ENCODE measurements around the gene P4HTM. TPM values are rescaled to one million over a fixed set of nuclear protein-coding genes. Genes with fewer than 3 reads are reported as not detected.

P4HTM gene
- total RNA-seq, 2 experiments from 2014 or later, result 45.3 to 47.6 TPM

- no peaks in the 10 kb centered on the region for H3K27me3 Mint-ChIP-seq
- ChIA-PET POLR2A (no interaction called here), CTCF (interaction anchor here (0.6 to 4.8 kb wide), 5 partner anchors 9 to 205 kb away, joined by 3 to 31 read pairs (median 3); partner anchors contain the start of gene NDUFAF3)
- H3K4me3 Mint-ChIP-seq, result no peak overlapping the region
- no peak overlapping the region for H3K27ac Mint-ChIP-seq
- no peaks in the 10 kb centered on the region for H3K9me3 Mint-ChIP-seq
- peaks cover 17% of the 10 kb centered on the region for H3K4me1 Mint-ChIP-seq
- peaks cover 39% of the 10 kb centered on the region for H3K36me3 Mint-ChIP-seq (ENCODE audit: low read depth)
- DNase-seq, result no peak
Observed at GRCh38 chr3:49032646-49033304, 42.7 kb downstream of the P4HTM start.

- Mint-ChIP-seq H3K27me3 (no peaks in the 10 kb centered on the region), H3K9me3 (no peaks in the 10 kb centered on the region), H3K27ac (no peak overlapping the region), H3K4me3 (no peak overlapping the region), H3K4me1 (peaks cover 1% of the 10 kb centered on the region), H3K36me3 (ENCODE audit: low read depth) (peaks cover 37% of the 10 kb centered on the region)
- POLR2A ChIA-PET, result no interaction called here
- CTCF ChIA-PET, result interaction anchor here (1.0 to 4.8 kb wide), 4 partner anchors 11 to 65 kb away, joined by 3 to 31 read pairs (median 7); partner anchors contain the start of gene NDUFAF3
- DNase-seq, result no peak
Observed at GRCh38 chr3:49034650-49035049, 44.6 kb downstream of the P4HTM start.

GRCh38 chr3:49035281-49035680 lies 45.2 kb downstream of the P4HTM start:
- ChIA-PET CTCF (interaction anchor here (1.5 kb wide), 1 partner anchor 10 kb away, joined by 7 read pairs; no protein-coding TSS in a partner anchor), POLR2A (no interaction called here)
- DNase-seq, result no peak
- Mint-ChIP-seq H3K27ac (no peak overlapping the region), H3K4me3 (no peak overlapping the region), H3K4me1 (peaks cover 1% of the 10 kb centered on the region), H3K9me3 (no peaks in the 10 kb centered on the region), H3K27me3 (no peaks in the 10 kb centered on the region), H3K36me3 (ENCODE audit: low read depth) (peaks cover 41% of the 10 kb centered on the region)

- no peaks in the 10 kb centered on the region for H3K4me1 Mint-ChIP-seq
- H3K27ac Mint-ChIP-seq, result no peak overlapping the region
- CTCF ChIA-PET, result no interaction called here
- DNase-seq, result no peak
- peaks cover 46% of the 10 kb centered on the region for H3K36me3 Mint-ChIP-seq (ENCODE audit: low read depth)
- H3K4me3 Mint-ChIP-seq, result no peak overlapping the region
- no peaks in the 10 kb centered on the region for H3K27me3 Mint-ChIP-seq
- POLR2A ChIA-PET, result no interaction called here
- H3K9me3 Mint-ChIP-seq, result no peaks in the 10 kb centered on the region
Observed at GRCh38 chr3:49053543-49053942, 63.5 kb downstream of the P4HTM start.

GRCh38 chr3:49054344-49054862 lies 64.4 kb downstream of the P4HTM start:
- H3K27ac Mint-ChIP-seq, result no peak overlapping the region
- no peak for DNase-seq
- no peaks in the 10 kb centered on the region for H3K9me3 Mint-ChIP-seq
- H3K4me1 Mint-ChIP-seq, result no peaks in the 10 kb centered on the region
- no peak overlapping the region for H3K4me3 Mint-ChIP-seq
- H3K27me3 Mint-ChIP-seq, result no peaks in the 10 kb centered on the region
- CTCF ChIA-PET, result interaction anchor here (1.8 kb wide), 1 partner anchor 15 kb away, joined by 4 read pairs; no protein-coding TSS in a partner anchor
- POLR2A ChIA-PET, result no interaction called here
- peaks cover 46% of the 10 kb centered on the region for H3K36me3 Mint-ChIP-seq (ENCODE audit: low read depth)

Small RNA genes within 50 kb of the gene (microRNA-seq; reads per million reads assigned to microRNA genes)
- gene MIR191 (ENCODE audit: borderline microRNAs expressed, borderline replicate concordance), result 6,140 reads per million, percentile 95 among the genes with 10 or more reads in this experiment
- gene MIR425 (ENCODE audit: borderline microRNAs expressed, borderline replicate concordance), result 5,769 reads per million, percentile 94 among the genes with 10 or more reads in this experiment

Other genes starting within 250 kb of the P4HTM start
- gene PRKAR2A, start 142.4 kb upstream of the P4HTM start, total RNA-seq, result 10 to 100 TPM; 26.4 to 27.2 TPM
- gene SLC25A20, start 91.4 kb upstream of the P4HTM start, total RNA-seq, result 10 to 100 TPM; 35.2 to 40.6 TPM
- gene ARIH2, start 71.4 kb upstream of the P4HTM start, total RNA-seq, result 10 to 100 TPM; 91.0 to 95.0 TPM
- gene WDR6, start 17.1 kb downstream of the P4HTM start, total RNA-seq, result 100 to 1,000 TPM; 144 to 157 TPM
- gene DALRD3, start 28.3 kb downstream of the P4HTM start, total RNA-seq, result 10 to 100 TPM; 20.7 to 22.0 TPM
- 10 to 100 TPM; 84.5 to 93.2 TPM for gene NDUFAF3, start 31.9 kb downstream of the P4HTM start, total RNA-seq
- gene IMPDH2, start 39.2 kb downstream of the P4HTM start, total RNA-seq, result 100 to 1,000 TPM; 152 to 159 TPM
- 100 to 1,000 TPM; 140 to 164 TPM for gene QRICH1, start 103.8 kb downstream of the P4HTM start, total RNA-seq
- 100 to 1,000 TPM; 246 to 326 TPM for gene QARS1, start 114.5 kb downstream of the P4HTM start, total RNA-seq
- gene USP19, start 130.6 kb downstream of the P4HTM start, total RNA-seq, result 10 to 100 TPM; 63.5 to 72.6 TPM
- gene LAMB2, start 142.8 kb downstream of the P4HTM start, total RNA-seq, result not detected
- gene CCDC71, start 176.1 kb downstream of the P4HTM start, total RNA-seq, result 10 to 100 TPM; 21.7 to 22.2 TPM
- gene KLHDC8B, start 181.4 kb downstream of the P4HTM start, total RNA-seq, result 1 to 10 TPM; 1.5 to 1.7 TPM

Data from activated CD4-positive, alpha-beta T cell treated with anti-CD3 and anti-CD28 coated beads, Interleukin-2, amount 10 ng/mL, durations not matched to agents 7 days and 5 days (primary cell).